DMS53 treated with DMSO at 0.1 percent for 48 hours (cell line): Measurements from ENCODE around the gene TECPR1.
A peak's percentile ranks its signal among the peaks of the same experiment; 100 is the strongest.

Experiments
- DNase-seq: peaks from one replicate; lab custom pipeline; 2025; ENCODE audit not compliant: unreplicated experiment; lab: John Stamatoyannopoulos, UW

Gene TECPR1

GRCh38 chr7:98283887-98284222, 31.8 kb upstream of the TECPR1 start:
- DNase-seq, result no peak

- DNase-seq, result no peak
Observed at GRCh38 chr7:98283127-98283886, 31.3 kb upstream of the TECPR1 start.

- DNase-seq, result no peak
Observed at GRCh38 chr7:98282703-98283102, 30.7 kb upstream of the TECPR1 start.

- no peak for DNase-seq
Observed at GRCh38 chr7:98281757-98282606, 29.9 kb upstream of the TECPR1 start.

- peak; percentile 90 for DNase-seq
Observed at GRCh38 chr7:98280791-98281756, 29.0 kb upstream of the TECPR1 start, which contains the start of gene BRI3. BRI3 (plus strand) TSS chr7:98281686; CDS start chr7:98281796, 110 bp downstream.

- DNase-seq, result no peak
Observed at GRCh38 chr7:98280296-98280695, 28.3 kb upstream of the TECPR1 start.

- DNase-seq, result no peak
Observed at GRCh38 chr7:98278936-98279335, 26.9 kb upstream of the TECPR1 start.

- no peak for DNase-seq
Observed at GRCh38 chr7:98278408-98278807, 26.4 kb upstream of the TECPR1 start.

GRCh38 chr7:98276241-98276761, 24.3 kb upstream of the TECPR1 start:
- DNase-seq, result no peak

- no peak for DNase-seq
Observed at GRCh38 chr7:98267303-98267702, 15.3 kb upstream of the TECPR1 start.

GRCh38 chr7:98266840-98267239, 14.8 kb upstream of the TECPR1 start:
- no peak for DNase-seq

GRCh38 chr7:98265841-98266271, 13.8 kb upstream of the TECPR1 start:
- no peak for DNase-seq

- DNase-seq, result no peak
Observed at GRCh38 chr7:98257701-98258100, 5.7 kb upstream of the TECPR1 start.

GRCh38 chr7:98256431-98256830, 4.4 kb upstream of the TECPR1 start:
- DNase-seq, result no peak

- DNase-seq, result no peak
Observed at GRCh38 chr7:98254951-98255610, 3.0 kb upstream of the TECPR1 start.

- DNase-seq, result no peak
Observed at GRCh38 chr7:98254516-98254915, 2.5 kb upstream of the TECPR1 start.

- peak; percentile 71 for DNase-seq
Observed at GRCh38 chr7:98252425-98253054, 508 bp upstream of the TECPR1 start.

- no peak for DNase-seq
Observed at GRCh38 chr7:98251231-98251600, 816 bp downstream of the TECPR1 start.

GRCh38 chr7:98250789-98251188, 1.2 kb downstream of the TECPR1 start:
- peak; percentile 26 for DNase-seq

- DNase-seq, result no peak
Observed at GRCh38 chr7:98249106-98249505, 2.9 kb downstream of the TECPR1 start.
